Measurements from ENCODE around the gene SYCP2L. TPM values are rescaled to one million over a fixed set of nuclear protein-coding genes. Genes with fewer than 3 reads are reported as not detected.
"Not testable (repeated sequence)": the region's sequence is repeated elsewhere in the genome, so short reads cannot be mapped to it uniquely, and the experiment has no call there.

SYCP2L gene
- 1.00 TPM for total RNA-seq
- long read RNA-seq = 0 reads

GRCh38 chr6:10886691-10887502 is at the start of gene SYCP2L:
SYCP2L (plus strand) TSS chr6:10887052; CDS start chr6:10887127, 75 bp downstream.
- DNase-seq (ENCODE audit: low spot score) = no peak
- intact Hi-C loops (cut with DNase I) = no loop called here

DNA sequence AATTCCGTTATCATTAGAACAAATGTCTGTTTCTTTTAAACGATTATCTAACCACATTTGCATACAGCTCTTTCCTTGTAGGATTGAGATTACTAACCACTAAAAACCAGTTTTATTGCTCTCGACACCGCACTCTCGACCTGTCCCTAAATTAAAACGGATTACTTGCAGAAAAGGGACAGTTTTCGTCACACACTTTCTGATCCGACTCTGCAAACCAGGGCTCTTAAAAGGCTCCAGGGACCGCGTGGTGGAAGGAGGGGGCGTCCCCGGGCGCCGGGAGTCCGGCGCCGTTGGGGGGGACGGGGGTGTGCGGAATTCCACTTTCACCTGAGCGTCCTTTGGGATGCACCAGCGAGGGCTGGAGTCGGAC is 49.2 kb upstream of the SYCP2L start:
- intact Hi-C loops (cut with DNase I) = no loop called here
- DNase-seq (ENCODE audit: low spot score) = no peak

DNA sequence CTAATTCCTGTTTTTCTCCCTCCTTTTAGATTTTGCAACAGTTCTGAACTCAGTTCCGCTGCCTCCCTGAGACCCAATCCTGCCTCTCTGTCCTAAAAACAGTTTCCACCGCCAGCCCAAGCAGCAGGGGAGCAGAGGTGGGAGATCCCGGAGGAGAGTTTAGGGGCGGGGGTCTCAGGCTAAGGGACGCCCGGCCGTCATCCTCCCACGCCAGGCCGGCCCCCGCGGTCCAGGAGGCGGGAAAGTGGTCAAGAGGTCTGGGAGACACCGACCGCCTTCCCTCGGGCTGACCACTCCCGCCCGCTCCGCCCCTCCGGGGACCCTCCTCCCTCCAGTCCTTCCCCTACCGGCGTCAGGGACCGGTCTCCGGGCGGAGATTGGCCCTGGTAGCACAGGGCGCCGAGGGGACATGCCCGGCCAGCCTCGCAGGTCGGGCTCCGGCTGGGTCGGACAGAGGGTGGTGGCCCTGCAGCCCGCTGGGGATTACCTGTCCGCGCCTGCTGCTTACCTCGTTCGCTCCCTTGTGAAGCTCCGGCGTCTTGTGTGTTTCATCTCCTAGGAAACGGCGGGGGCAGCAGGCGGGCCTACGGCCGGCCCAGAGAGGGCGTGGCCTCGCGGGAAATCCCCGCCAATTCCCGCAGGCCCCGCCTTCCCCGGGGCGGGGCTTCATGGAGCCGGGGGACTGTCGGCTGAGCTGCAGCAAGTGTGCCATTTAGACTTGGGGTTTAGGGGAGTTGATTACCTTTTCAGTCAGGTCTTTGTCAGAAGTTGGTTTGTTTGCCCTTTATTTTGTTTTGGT is 48.7 kb upstream of the SYCP2L start, which contains the start of gene MAK:
TSS of gene MAK (minus strand) at position 545 of the 799 bp plus-strand sequence. CDS start 7,891 bp downstream, outside the sequence.
- peak; percentile 92 for DNase-seq (ENCODE audit: low spot score)
- intact Hi-C loops (cut with DNase I) = no loop called here

GRCh38 chr6:10838794-10839333 is 48.0 kb upstream of the SYCP2L start:
- intact Hi-C loops (cut with DNase I) = no loop called here
- DNase-seq (ENCODE audit: low spot score) = no peak

GRCh38 chr6:10843554-10843953 is 43.3 kb upstream of the SYCP2L start:
- no peak for DNase-seq (ENCODE audit: low spot score)
- intact Hi-C loops (cut with DNase I) = no loop called here

GRCh38 chr6:10847684-10848083 is 39.2 kb upstream of the SYCP2L start:
- intact Hi-C loops (cut with DNase I) = no loop called here
- DNase-seq (ENCODE audit: low spot score) = no peak

- no peak for DNase-seq (ENCODE audit: low spot score)
- intact Hi-C loops (cut with DNase I) = no loop called here
Measured at GRCh38 chr6:10849901-10850300, 37.0 kb upstream of the SYCP2L start.

DNA sequence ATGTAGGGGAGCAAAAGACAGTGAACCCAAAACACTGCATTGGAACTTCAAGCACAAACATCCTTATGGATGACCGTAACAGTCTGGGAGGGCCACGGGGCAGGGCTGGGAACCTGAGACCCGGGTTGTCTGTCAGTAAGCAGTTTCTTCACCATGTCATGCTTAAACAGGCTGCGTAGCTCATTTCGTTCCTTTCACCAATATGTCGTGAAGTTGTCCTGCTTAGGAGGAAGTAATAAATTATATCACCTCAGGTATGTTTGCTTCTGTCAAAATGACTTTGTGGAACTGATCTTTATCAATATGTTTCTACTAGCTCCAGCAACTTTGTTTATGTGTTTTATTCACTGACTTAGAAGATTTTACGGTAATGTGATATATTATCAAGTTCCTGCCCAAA is 36.1 kb upstream of the SYCP2L start:
- intact Hi-C loops (cut with DNase I) = no loop called here
- DNase-seq (ENCODE audit: low spot score) = no peak

DNA sequence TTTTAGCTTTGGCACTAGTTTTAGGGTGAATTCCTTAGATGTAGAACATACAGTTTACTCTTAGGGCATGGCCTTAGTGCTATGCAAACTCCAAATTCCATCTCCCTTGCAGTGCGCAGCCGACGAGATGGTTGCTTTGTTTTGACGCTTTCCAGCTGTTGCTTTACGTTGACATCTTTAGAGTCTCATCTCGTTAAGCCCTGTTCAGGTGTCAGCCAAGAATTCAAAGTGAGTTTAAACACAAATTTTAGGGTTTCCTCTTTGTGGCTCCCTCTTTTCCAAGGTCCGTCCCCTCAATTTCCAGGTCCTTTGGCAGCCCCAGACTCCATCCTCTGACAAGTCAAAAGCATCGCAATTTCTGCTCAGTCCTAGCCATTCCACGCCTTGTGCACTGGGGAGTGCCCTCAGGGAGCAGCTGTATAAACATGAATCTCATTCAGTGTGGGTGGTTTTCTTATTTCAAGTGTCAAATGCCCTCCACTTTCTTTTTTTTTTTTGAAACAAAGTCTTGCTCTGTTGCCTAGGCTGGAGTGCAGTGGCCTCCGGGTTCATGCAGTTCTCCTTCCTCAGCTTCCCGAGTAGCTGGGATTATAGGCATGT is 34.4 kb upstream of the SYCP2L start:
- intact Hi-C loops (cut with DNase I) = no loop called here
- DNase-seq (ENCODE audit: low spot score) = no peak

- intact Hi-C loops (cut with DNase I) = not testable (repeated sequence)
Measured at GRCh38 chr6:10853849-10854300, 33.0 kb upstream of the SYCP2L start.

GRCh38 chr6:10854922-10855632 is 31.8 kb upstream of the SYCP2L start:
- intact Hi-C loops (cut with DNase I) = no loop called here
- no peak for DNase-seq (ENCODE audit: low spot score)

More at GRCh38 chr6:10853849-10854300, 33.0 kb upstream of the SYCP2L start:
- not testable (repeated sequence) for DNase-seq (ENCODE audit: low spot score)

- DNase-seq (ENCODE audit: low spot score) = no peak
Measured at GRCh38 chr6:10857259-10857658, 29.6 kb upstream of the SYCP2L start.

GRCh38 chr6:10861086-10861485 is 25.8 kb upstream of the SYCP2L start:
- intact Hi-C loops (cut with DNase I) = no loop called here

More at GRCh38 chr6:10857259-10857658, 29.6 kb upstream of the SYCP2L start:
- intact Hi-C loops (cut with DNase I) = no loop called here

GRCh38 chr6:10862361-10862760 is 24.5 kb upstream of the SYCP2L start:
- intact Hi-C loops (cut with DNase I) = no loop called here
- DNase-seq (ENCODE audit: low spot score) = no peak

More at GRCh38 chr6:10861086-10861485, 25.8 kb upstream of the SYCP2L start:
- no peak for DNase-seq (ENCODE audit: low spot score)

- intact Hi-C loops (cut with DNase I) = not testable (repeated sequence)
Measured at GRCh38 chr6:10863031-10863430, 23.8 kb upstream of the SYCP2L start.

DNA sequence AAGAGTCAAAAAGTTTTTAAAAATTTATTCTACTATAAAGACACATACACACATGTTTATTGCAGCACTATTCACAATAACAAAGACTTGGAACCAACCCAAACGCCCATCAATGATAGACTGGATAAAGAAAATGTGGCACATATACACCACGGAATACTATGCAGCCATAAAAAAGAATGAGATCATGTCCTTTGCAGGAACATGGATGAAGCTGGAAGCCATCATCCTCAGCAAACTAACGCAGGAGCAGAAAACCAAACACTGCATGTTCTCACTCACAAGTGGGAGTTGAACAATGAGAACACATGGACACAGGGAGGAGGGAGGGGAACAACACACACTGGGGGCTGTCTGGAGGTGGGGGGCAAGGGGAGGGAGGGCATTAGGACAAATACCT is 20.1 kb upstream of the SYCP2L start:
- DNase-seq (ENCODE audit: low spot score); intact Hi-C loops (cut with DNase I): not testable (repeated sequence)

More at GRCh38 chr6:10863031-10863430, 23.8 kb upstream of the SYCP2L start:
- DNase-seq (ENCODE audit: low spot score) = not testable (repeated sequence)

DNA sequence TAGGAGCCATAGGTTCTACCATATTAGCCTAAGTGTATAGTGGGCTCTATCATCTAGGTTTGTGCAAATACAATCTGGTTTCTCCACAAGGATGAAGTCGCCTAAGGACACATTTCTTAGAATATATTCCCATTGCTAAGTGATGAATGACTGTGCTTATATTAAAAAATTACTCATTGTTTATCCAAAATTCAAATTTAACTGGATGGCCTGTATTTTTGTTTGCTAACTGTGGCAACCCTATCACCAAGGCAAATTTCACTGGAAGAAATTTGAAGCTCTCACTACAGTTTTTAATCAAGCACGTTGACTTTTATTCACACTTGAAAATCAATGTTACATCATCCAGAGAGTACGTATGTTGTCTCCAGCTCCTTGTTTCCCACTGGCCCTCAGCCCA is 18.9 kb upstream of the SYCP2L start:
- intact Hi-C loops (cut with DNase I) = no loop called here

DNA sequence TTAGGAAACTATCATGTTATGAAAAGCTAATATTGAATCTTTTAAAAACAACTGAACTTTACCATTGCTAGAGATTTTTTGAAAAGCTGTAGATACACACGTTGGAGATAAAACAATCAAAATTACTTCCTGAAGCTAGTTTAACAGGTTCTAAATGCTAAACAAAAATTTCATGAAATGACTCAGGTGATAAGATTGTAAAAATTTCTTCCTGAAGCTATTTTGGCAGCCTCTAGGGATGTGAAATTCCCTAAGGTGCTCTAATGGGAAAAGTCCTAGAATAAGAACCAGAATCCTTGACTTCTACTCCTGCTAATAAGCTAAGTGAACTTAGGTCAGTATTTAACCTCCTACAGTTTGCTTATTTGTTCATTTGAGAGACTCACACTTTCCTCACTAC is 13.5 kb upstream of the SYCP2L start:
- intact Hi-C loops (cut with DNase I) = no loop called here
- DNase-seq (ENCODE audit: low spot score) = no peak

More for the DNA sequence above, 18.9 kb upstream of the SYCP2L start:
- DNase-seq (ENCODE audit: low spot score) = no peak

GRCh38 chr6:10874207-10874606 is 12.6 kb upstream of the SYCP2L start:
- no peak for DNase-seq (ENCODE audit: low spot score)
- intact Hi-C loops (cut with DNase I) = no loop called here

Data from cardiac septum (tissue), 1 donor.